ENCODE data around the gene TCL1A. TPM values are rescaled to one million over a fixed set of nuclear protein-coding genes. Genes with fewer than 3 reads are reported as not detected.

Gene TCL1A
- total and polyA plus RNA-seq, 10 of the 15 experiments (the other 5 are each of a cell fraction or from before 2014, with no cell fraction given), result 5.9 to 283 (median 113) TPM

DNA sequence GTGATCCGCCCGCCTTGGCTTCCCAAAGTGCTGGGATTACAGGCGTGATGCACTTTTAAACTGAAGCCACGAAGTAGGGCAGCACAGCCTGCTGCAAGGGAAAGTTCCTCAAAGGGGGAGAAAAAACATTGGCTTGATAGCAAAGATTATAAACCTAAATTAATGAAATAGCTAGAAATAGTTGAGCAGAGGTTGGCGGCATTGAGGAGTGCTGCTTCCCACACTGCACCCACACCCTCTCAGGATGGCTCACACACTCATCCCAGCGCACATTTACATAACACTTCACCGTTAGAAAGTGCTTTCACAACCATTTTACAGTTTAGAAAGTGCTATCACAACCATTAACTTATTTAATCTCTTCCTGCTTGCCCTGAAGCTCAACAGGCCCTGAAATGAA is 44.4 kb upstream of the TCL1A start (continued):
- TF ChIP-seq, protein P1, sequence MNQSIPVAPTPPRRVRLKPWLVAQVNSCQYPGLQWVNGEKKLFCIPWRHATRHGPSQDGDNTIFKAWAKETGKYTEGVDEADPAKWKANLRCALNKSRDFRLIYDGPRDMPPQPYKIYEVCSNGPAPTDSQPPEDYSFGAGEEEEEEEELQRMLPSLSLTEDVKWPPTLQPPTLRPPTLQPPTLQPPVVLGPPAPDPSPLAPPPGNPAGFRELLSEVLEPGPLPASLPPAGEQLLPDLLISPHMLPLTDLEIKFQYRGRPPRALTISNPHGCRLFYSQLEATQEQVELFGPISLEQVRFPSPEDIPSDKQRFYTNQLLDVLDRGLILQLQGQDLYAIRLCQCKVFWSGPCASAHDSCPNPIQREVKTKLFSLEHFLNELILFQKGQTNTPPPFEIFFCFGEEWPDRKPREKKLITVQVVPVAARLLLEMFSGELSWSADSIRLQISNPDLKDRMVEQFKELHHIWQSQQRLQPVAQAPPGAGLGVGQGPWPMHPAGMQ (IDR thresholded peaks at IDR 0.05; ENCODE audit: borderline replicate concordance), result no peak

DNA sequence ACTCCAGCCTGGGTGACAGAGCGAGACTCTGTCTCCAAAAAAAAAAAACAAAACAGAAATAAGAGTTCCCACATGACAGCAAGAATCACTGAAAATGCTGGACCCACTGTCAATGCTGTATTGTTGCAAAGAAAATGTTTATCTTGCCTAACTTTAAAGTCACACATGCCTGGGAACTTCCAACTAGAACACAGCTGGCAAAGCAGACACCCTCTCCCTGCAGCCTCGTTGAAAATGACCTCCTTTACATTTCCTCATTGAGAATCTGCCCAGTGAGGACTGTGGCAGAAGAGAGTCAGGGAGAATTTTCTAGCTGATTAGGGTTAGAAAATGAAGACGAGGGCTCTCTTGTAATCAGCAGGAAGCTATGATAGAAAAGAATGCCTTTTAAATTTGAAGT is 42.8 kb upstream of the TCL1A start:
- 26% methylated on average over 3 of the region's 3 CpGs for whole genome bisulfite sequencing (ENCODE audit: insufficient coverage, insufficient replicate concordance, low lambda C conversion rate, missing lambda C conversion rate)
- in situ Hi-C loops (cut with MboI), result no loop called here
- FAIRE-seq, result no peak

DNA sequence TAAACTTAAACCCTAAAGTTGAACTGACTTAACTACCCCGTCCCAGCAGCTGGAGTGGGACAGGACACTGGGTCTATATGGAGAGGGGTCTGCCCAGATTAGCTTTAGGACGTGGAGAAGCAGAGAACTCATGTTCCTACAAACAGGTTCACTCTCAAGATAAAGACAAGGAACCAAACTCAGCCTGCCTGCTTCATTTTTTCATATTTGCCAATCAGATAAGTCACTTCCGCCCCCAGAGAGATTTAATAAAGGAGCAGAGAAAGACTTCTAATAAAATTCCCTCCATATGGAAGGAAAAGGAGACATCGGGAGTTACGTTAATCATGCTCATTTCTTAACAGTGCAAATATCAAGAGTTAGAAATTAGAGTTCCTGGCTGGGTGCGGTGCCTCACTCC is 42.2 kb upstream of the TCL1A start:
- 42% methylated on average over 6 of the region's 6 CpGs for WGBS (ENCODE audit: insufficient coverage, insufficient replicate concordance, low lambda C conversion rate, missing lambda C conversion rate)
- no peak overlapping the region for H3K4me3 ChIP-seq
- no TSS peak for BruUV-seq (replicated peaks)
- no peaks in the 10 kb centered on the region for H3K9me3 ChIP-seq (replicated peaks; ENCODE audit: control insufficient read depth, insufficient read depth, low read length)
- H3K4me1 ChIP-seq (ENCODE audit: control insufficient read depth, insufficient read depth, low read length), result no peaks in the 10 kb centered on the region
- FAIRE-seq, result no peak
- H4K20me1 ChIP-seq (ENCODE audit: control insufficient read depth, insufficient read depth), result no peaks in the 10 kb centered on the region
- SMC1A ChIA-PET (ENCODE audit: uncharacterized antibody, unreplicated experiment), result interaction anchor here (0.7 to 1.0 kb wide), 2 partner anchors 12 to 76 kb away, joined by 3 read pairs; no protein-coding TSS in a partner anchor
- intact Hi-C loops (cut with micrococcal nuclease; ENCODE audit: unreplicated experiment), result no loop called here
- H3K79me2 ChIP-seq (ENCODE audit: control insufficient read depth, insufficient read depth, low read length), result no peaks in the 10 kb centered on the region
- 0 out of 4 replicates have a peak, but pooled peaks cover 0 to 2% of the 10 kb centered on the region in 2 experiments for H3K27me3 ChIP-seq (replicated peaks in 1 of 2; ENCODE audit: control insufficient read depth in 2 of 2, insufficient read depth in 2 of 2, low read length in 1 of 2)
- H3K9ac ChIP-seq (ENCODE audit: control insufficient read depth, insufficient read depth, low read length), result no peak overlapping the region
- no peak overlapping the region for H2AFZ ChIP-seq (ENCODE audit: control insufficient read depth, low read depth, low read length)
- DNase-seq (ENCODE audit: low read depth, low spot score), result no peak
- no peak for ATAC-seq
- no peak overlapping the region for H3K4me2 ChIP-seq (ENCODE audit: control insufficient read depth, insufficient read depth)
- CTCF ChIA-PET, result interaction anchor here (0.9 kb wide), 1 partner anchor 109 kb away, joined by 3 read pairs; no protein-coding TSS in a partner anchor
- POLR2A ChIA-PET, result no interaction called here
- H3K36me3 ChIP-seq (ENCODE audit: control insufficient read depth in 2 of 2, insufficient read depth in 2 of 2, low read length in 1 of 2), result no peaks in the 10 kb centered on the region
- RAD21 ChIA-PET (ENCODE audit: unreplicated experiment), result no interaction called here
- in situ Hi-C loops (cut with MboI), result no loop called here
- H3K27ac ChIP-seq (ENCODE audit: control insufficient read depth, insufficient read depth), result no peak overlapping the region
- TF ChIP-seq DPF2 (IDR thresholded peaks at IDR 0.05), result no peak
- TF ChIP-seq STAT3 (IDR thresholded peaks at IDR 0.05; ENCODE audit: low read depth, low read length), result no peak
- no peak for TF ChIP-seq RAD21 (IDR thresholded peaks at IDR 0.05; ENCODE audit: insufficient read depth, low read depth, low read length)
- no peak for TF ChIP-seq POLR2AphosphoS2 (IDR thresholded peaks at IDR 0.05; ENCODE audit: low read depth, low read length)
- no peak for TF ChIP-seq FOS (IDR thresholded peaks at IDR 0.05; ENCODE audit: borderline replicate concordance, extremely low read depth, insufficient read length)
- TF ChIP-seq ZNF217 (IDR thresholded peaks at IDR 0.05), result no peak
- TF ChIP-seq NR2C1 (IDR thresholded peaks at IDR 0.05), result no peak
- TF ChIP-seq IKZF2 (IDR thresholded peaks at IDR 0.05), result no peak
- TF ChIP-seq HDGF (IDR thresholded peaks at IDR 0.05), result no peak

More for the DNA sequence above, 42.8 kb upstream of the TCL1A start:
- RAD21 ChIA-PET (ENCODE audit: unreplicated experiment), result no interaction called here
- POLR2A ChIA-PET, result no interaction called here
- Histone ChIP-seq H3K4me2 (ENCODE audit: control insufficient read depth, insufficient read depth) (no peak overlapping the region), H2AFZ (ENCODE audit: control insufficient read depth, low read depth, low read length) (no peak overlapping the region), H3K27ac (ENCODE audit: control insufficient read depth, insufficient read depth) (no peak overlapping the region), H3K9ac (ENCODE audit: control insufficient read depth, insufficient read depth, low read length) (no peak overlapping the region), H3K9me3 (replicated peaks; ENCODE audit: control insufficient read depth, insufficient read depth, low read length) (no peaks in the 10 kb centered on the region), H4K20me1 (ENCODE audit: control insufficient read depth, insufficient read depth) (no peaks in the 10 kb centered on the region), H3K4me3 (no peak overlapping the region), H3K27me3 (replicated peaks in 1 of 2; ENCODE audit: control insufficient read depth in 2 of 2, insufficient read depth in 2 of 2, low read length in 1 of 2) (0 out of 4 replicates have a peak, but pooled peaks cover 0 to 2% of the 10 kb centered on the region in 2 experiments), H3K79me2 (ENCODE audit: control insufficient read depth, insufficient read depth, low read length) (no peaks in the 10 kb centered on the region), H3K36me3 (ENCODE audit: control insufficient read depth in 2 of 2, insufficient read depth in 2 of 2, low read length in 1 of 2) (no peaks in the 10 kb centered on the region), H3K4me1 (ENCODE audit: control insufficient read depth, insufficient read depth, low read length) (no peaks in the 10 kb centered on the region)
- BruUV-seq (replicated peaks), result no TSS peak
- ATAC-seq (no peak), DNase-seq (ENCODE audit: low read depth, low spot score) (no peak)
- SMC1A ChIA-PET (ENCODE audit: uncharacterized antibody, unreplicated experiment), result interaction anchor here (0.7 to 1.0 kb wide), 2 partner anchors 13 to 77 kb away, joined by 3 read pairs; no protein-coding TSS in a partner anchor
- CTCF ChIA-PET, result interaction anchor here (0.9 kb wide), 1 partner anchor 109 kb away, joined by 3 read pairs; no protein-coding TSS in a partner anchor
- intact Hi-C loops (cut with micrococcal nuclease; ENCODE audit: unreplicated experiment), result no loop called here
- no peak for TF ChIP-seq SUZ12 (IDR thresholded peaks at IDR 0.05; ENCODE audit: unreplicated experiment)
- TF ChIP-seq RELA (IDR thresholded peaks at IDR 0.05; ENCODE audit: borderline replicate concordance, partially characterized antibody), result no peak
- TF ChIP-seq EGR1 (IDR thresholded peaks at IDR 0.05; ENCODE audit: borderline replicate concordance in 1 of 2, low read depth in 2 of 2, low read length in 2 of 2), result no peak
- TF ChIP-seq SREBF1 (IDR thresholded peaks at IDR 0.05; ENCODE audit: low read length), result no peak

Data from GM12878 (cell line).